H1 (cell line): ENCODE data around the gene WDR90.

Source experiments
- ASH2L ChIP-seq: fragments of 200-600, 300-600 bp; sonication (generic); IDR thresholded peaks from one replicate; pipeline ENCODE4 v1.7.1; 2017; ENCODE audit warnings: low read length
- JUND ChIP-seq: IDR thresholded peaks from 2 replicates; pipeline ENCODE4 v1.6.1; 2011; ENCODE audit warnings: mild to moderate bottlenecking, improper control_type of control experiment, low read length
- TF ChIP-seq, protein P1 (sequence below): fragments of 300-600 bp; sonication (generic); IDR thresholded peaks from 2 replicates; pipeline ENCODE4 v1.7.1; 2012; ENCODE audit warnings: low read length, moderate library complexity, mild to moderate bottlenecking, inconsistent platforms; ENCODE audit not compliant: insufficient replicate concordance
- TF ChIP-seq, protein P2 (sequence below), 3 experiments: IDR thresholded peaks; 1 replicate in 2 of 3; 2 replicates in 1 of 3; pipeline versions ENCODE4 v1.5.1 to v1.6.1; 2011; ENCODE audit warnings: low read length in 3 of 3, mild to moderate bottlenecking in 3 of 3, inconsistent platforms in 2 of 3, low read depth in 1 of 3, moderate library complexity in 1 of 3; ENCODE audit not compliant: insufficient read depth in 1 of 3; ENCODE audit errors: control extremely low read depth in 1 of 3

- TF ChIP-seq, protein P1, sequence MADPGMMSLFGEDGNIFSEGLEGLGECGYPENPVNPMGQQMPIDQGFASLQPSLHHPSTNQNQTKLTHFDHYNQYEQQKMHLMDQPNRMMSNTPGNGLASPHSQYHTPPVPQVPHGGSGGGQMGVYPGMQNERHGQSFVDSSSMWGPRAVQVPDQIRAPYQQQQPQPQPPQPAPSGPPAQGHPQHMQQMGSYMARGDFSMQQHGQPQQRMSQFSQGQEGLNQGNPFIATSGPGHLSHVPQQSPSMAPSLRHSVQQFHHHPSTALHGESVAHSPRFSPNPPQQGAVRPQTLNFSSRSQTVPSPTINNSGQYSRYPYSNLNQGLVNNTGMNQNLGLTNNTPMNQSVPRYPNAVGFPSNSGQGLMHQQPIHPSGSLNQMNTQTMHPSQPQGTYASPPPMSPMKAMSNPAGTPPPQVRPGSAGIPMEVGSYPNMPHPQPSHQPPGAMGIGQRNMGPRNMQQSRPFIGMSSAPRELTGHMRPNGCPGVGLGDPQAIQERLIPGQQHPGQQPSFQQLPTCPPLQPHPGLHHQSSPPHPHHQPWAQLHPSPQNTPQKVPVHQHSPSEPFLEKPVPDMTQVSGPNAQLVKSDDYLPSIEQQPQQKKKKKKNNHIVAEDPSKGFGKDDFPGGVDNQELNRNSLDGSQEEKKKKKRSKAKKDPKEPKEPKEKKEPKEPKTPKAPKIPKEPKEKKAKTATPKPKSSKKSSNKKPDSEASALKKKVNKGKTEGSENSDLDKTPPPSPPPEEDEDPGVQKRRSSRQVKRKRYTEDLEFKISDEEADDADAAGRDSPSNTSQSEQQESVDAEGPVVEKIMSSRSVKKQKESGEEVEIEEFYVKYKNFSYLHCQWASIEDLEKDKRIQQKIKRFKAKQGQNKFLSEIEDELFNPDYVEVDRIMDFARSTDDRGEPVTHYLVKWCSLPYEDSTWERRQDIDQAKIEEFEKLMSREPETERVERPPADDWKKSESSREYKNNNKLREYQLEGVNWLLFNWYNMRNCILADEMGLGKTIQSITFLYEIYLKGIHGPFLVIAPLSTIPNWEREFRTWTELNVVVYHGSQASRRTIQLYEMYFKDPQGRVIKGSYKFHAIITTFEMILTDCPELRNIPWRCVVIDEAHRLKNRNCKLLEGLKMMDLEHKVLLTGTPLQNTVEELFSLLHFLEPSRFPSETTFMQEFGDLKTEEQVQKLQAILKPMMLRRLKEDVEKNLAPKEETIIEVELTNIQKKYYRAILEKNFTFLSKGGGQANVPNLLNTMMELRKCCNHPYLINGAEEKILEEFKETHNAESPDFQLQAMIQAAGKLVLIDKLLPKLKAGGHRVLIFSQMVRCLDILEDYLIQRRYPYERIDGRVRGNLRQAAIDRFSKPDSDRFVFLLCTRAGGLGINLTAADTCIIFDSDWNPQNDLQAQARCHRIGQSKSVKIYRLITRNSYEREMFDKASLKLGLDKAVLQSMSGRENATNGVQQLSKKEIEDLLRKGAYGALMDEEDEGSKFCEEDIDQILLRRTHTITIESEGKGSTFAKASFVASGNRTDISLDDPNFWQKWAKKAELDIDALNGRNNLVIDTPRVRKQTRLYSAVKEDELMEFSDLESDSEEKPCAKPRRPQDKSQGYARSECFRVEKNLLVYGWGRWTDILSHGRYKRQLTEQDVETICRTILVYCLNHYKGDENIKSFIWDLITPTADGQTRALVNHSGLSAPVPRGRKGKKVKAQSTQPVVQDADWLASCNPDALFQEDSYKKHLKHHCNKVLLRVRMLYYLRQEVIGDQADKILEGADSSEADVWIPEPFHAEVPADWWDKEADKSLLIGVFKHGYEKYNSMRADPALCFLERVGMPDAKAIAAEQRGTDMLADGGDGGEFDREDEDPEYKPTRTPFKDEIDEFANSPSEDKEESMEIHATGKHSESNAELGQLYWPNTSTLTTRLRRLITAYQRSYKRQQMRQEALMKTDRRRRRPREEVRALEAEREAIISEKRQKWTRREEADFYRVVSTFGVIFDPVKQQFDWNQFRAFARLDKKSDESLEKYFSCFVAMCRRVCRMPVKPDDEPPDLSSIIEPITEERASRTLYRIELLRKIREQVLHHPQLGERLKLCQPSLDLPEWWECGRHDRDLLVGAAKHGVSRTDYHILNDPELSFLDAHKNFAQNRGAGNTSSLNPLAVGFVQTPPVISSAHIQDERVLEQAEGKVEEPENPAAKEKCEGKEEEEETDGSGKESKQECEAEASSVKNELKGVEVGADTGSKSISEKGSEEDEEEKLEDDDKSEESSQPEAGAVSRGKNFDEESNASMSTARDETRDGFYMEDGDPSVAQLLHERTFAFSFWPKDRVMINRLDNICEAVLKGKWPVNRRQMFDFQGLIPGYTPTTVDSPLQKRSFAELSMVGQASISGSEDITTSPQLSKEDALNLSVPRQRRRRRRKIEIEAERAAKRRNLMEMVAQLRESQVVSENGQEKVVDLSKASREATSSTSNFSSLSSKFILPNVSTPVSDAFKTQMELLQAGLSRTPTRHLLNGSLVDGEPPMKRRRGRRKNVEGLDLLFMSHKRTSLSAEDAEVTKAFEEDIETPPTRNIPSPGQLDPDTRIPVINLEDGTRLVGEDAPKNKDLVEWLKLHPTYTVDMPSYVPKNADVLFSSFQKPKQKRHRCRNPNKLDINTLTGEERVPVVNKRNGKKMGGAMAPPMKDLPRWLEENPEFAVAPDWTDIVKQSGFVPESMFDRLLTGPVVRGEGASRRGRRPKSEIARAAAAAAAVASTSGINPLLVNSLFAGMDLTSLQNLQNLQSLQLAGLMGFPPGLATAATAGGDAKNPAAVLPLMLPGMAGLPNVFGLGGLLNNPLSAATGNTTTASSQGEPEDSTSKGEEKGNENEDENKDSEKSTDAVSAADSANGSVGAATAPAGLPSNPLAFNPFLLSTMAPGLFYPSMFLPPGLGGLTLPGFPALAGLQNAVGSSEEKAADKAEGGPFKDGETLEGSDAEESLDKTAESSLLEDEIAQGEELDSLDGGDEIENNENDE = no peak
- TF ChIP-seq, protein P2, sequence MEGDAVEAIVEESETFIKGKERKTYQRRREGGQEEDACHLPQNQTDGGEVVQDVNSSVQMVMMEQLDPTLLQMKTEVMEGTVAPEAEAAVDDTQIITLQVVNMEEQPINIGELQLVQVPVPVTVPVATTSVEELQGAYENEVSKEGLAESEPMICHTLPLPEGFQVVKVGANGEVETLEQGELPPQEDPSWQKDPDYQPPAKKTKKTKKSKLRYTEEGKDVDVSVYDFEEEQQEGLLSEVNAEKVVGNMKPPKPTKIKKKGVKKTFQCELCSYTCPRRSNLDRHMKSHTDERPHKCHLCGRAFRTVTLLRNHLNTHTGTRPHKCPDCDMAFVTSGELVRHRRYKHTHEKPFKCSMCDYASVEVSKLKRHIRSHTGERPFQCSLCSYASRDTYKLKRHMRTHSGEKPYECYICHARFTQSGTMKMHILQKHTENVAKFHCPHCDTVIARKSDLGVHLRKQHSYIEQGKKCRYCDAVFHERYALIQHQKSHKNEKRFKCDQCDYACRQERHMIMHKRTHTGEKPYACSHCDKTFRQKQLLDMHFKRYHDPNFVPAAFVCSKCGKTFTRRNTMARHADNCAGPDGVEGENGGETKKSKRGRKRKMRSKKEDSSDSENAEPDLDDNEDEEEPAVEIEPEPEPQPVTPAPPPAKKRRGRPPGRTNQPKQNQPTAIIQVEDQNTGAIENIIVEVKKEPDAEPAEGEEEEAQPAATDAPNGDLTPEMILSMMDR (IDR thresholded peaks at IDR 0.05; ENCODE audit: control extremely low read depth in 1 of 3, insufficient read depth in 1 of 3, low read depth in 1 of 3, low read length in 3 of 3) = no peak
- no peak for TF ChIP-seq JUND
- no peak for TF ChIP-seq ASH2L
Measured at GRCh38 chr16:673399-673991, 24.3 kb downstream of the WDR90 start.
